Coronary artery (tissue), 2 donors: ENCODE data around the gene CEP95.

Experiments used
- DNase-seq: peaks from one replicate; pipeline ENCODE4 v3.0.0-alpha.2; 2017; ENCODE audit warnings: low spot score
- H3K27ac ChIP-seq, 2 donors: fragments of 200-600 bp; sonication (generic); one replicate each; pipeline ENCODE4 v1.5.1; 2016 to 2019
- H3K4me3 ChIP-seq: fragments of 200-600 bp; sonication (generic); 2 replicates; pipeline ENCODE4 v1.5.1; 2016; ENCODE audit warnings: mild to moderate bottlenecking, moderate library complexity
- TF ChIP-seq, protein P1 (sequence below): fragments of 200-600 bp; sonication (generic); IDR thresholded peaks from one replicate; pipeline ENCODE4 v1.5.1; 2019; ENCODE audit warnings: antibody characterized with exemption

The CEP95 gene

DNA sequence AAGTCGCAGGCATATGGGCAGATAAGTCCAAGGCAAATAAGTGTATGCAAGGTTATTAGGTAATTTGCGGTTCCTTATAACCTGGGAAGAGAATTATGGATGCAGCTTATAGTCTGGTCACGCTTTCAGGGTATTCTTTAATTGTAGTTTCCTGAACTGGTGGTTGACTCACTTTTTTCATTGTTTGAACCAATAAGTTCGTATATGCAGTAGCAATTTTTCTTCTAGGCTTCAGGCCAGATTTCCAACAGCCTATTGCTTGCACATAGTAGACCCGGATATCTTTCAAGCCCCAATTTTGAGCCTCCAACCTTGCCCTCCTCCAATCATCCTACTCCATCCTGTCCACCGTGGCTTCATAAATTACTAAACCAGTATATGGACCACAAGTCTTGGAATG is 12.8 kb downstream of the CEP95 start:
- Histone ChIP-seq H3K4me3 (no peak overlapping the region), H3K27ac (no peak overlapping the region)
- TF ChIP-seq, protein P1, sequence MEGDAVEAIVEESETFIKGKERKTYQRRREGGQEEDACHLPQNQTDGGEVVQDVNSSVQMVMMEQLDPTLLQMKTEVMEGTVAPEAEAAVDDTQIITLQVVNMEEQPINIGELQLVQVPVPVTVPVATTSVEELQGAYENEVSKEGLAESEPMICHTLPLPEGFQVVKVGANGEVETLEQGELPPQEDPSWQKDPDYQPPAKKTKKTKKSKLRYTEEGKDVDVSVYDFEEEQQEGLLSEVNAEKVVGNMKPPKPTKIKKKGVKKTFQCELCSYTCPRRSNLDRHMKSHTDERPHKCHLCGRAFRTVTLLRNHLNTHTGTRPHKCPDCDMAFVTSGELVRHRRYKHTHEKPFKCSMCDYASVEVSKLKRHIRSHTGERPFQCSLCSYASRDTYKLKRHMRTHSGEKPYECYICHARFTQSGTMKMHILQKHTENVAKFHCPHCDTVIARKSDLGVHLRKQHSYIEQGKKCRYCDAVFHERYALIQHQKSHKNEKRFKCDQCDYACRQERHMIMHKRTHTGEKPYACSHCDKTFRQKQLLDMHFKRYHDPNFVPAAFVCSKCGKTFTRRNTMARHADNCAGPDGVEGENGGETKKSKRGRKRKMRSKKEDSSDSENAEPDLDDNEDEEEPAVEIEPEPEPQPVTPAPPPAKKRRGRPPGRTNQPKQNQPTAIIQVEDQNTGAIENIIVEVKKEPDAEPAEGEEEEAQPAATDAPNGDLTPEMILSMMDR, result no peak
- no peak for DNase-seq

- Histone ChIP-seq H3K27ac (no peak overlapping the region), H3K4me3 (no peak overlapping the region)
- DNase-seq, result no peak
- TF ChIP-seq, protein P1, result no peak
Observed at GRCh38 chr17:64520359-64520758, 13.6 kb downstream of the CEP95 start.

DNA sequence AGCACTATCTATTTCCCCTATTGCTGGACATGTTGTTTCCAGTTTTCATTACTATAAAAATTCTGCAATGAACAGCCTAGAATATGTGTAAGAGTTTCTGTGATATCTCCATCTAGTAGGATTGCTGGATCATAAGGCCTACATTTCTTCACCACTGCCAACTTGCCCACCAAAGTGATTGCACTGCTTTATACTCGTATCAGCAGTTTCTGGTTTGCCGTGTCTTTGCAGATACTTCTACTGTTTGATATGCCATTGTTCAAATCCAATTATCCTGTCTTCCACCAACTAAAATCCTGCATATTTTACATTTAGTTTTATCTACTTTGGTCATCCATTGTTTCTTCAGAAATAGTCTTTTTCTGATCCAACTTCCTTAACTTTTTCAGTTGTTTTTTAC is 21.1 kb downstream of the CEP95 start:
- TF ChIP-seq, protein P1, result no peak
- no peak overlapping the region for H3K4me3 ChIP-seq
- H3K27ac ChIP-seq, result no peak overlapping the region
- DNase-seq, result no peak

- no peak for DNase-seq
- TF ChIP-seq, protein P1, result no peak
- Histone ChIP-seq H3K4me3 (no peak overlapping the region), H3K27ac (no peak overlapping the region)
Observed at GRCh38 chr17:64529221-64529620, 22.4 kb downstream of the CEP95 start.

DNA sequence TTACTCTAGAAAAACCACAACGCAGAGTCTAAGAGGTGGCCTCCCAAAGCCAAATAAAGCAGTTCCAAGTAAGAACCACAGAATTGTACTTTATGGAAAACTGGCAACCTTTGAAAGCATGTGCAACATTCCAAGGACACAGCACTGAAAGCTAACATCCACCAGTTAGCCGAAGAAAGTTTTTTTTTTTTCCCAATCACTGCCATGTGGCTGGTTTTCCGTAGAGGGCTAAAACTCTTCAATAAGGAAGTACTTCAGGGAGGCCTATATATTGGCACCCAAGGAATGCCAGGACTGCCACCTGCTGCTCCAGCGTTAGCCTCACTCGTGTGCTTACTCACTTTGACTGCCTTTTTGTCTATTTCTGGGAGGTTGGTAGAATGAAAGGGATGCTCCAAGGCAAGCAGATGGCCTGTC is 25.2 kb downstream of the CEP95 start:
- no peak overlapping the region for H3K4me3 ChIP-seq
- peak overlapping the region in 1 of 2 donors; percentile 31 for H3K27ac ChIP-seq
- no peak for DNase-seq
- TF ChIP-seq, protein P1, result no peak

DNA sequence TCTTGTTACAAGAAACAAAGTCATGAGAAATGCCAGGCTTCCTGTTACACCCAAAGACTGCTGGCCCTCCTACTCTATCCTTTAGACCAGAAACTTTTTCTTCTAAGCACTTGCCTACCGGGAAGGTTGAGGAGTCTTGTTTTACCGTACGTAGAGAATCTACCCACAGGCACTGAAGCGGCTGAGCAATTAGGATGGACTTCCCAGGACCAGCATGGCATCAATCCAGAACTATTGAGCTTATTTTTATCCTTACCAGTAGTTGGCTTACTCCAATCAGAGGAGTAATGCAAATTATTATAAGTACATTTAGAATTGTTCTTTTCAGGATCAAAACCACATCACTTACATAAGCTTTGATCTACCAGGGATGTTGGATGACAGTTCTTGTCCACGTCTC is 25.6 kb downstream of the CEP95 start:
- no peak overlapping the region for H3K4me3 ChIP-seq
- TF ChIP-seq, protein P1, result no peak
- H3K27ac ChIP-seq, result peak overlapping the region in 1 of 2 donors; percentile 31
- DNase-seq, result no peak

DNA sequence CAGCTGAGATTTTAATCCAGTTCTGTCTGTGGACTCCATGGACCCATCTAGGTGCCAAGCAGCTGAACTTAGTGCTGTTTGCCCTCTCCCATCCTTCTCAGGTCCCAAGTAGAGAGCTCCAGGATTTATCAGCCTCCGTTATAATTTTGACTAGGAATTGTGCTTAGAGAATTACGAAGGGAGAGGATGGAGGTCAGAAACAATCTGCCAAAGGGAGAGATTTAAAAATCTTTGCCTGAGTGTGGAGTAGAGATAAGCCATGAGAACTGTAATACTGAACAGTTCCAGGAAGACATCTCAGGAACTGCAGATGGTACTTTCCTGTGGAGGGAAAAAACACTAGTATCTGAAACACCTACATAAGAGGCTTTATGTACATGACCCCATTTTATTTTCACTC is 27.0 kb downstream of the CEP95 start:
- H3K27ac ChIP-seq, result no peak overlapping the region
- TF ChIP-seq, protein P1, result no peak
- no peak overlapping the region for H3K4me3 ChIP-seq
- DNase-seq, result no peak
